Neural cell (in vitro differentiated cells): ENCODE results near the gene PTPRF.

ENCODE experiments used
- CTCF ChIP-seq: fragments of 450-650 bp; IDR thresholded peaks from 2 replicates; pipeline ENCODE4 v1.5.1; 2014; ENCODE audit warnings: antibody characterized with exemption, mild to moderate bottlenecking, moderate library complexity; ENCODE audit not compliant: poor library complexity, severe bottlenecking
- EP300 ChIP-seq: fragments of 450-650 bp; conservative IDR thresholded peaks from 2 replicates; pipeline ENCODE4 v1.6.1; 2014; ENCODE audit warnings: antibody characterized with exemption, mild to moderate bottlenecking, moderate library complexity; ENCODE audit not compliant: poor library complexity, severe bottlenecking
- MXI1 ChIP-seq: fragments of 450-650 bp; conservative IDR thresholded peaks from 2 replicates; pipeline ENCODE4 v1.6.1; 2014; ENCODE audit warnings: antibody characterized with exemption, mild to moderate bottlenecking; ENCODE audit not compliant: poor library complexity, severe bottlenecking
- POLR2AphosphoS5 ChIP-seq: IDR thresholded peaks from 2 replicates; pipeline ENCODE4 v1.6.1; 2012
- REST ChIP-seq: IDR thresholded peaks from 2 replicates; pipeline ENCODE4 v1.6.1; 2012; ENCODE audit warnings: borderline replicate concordance
- SMC3 ChIP-seq: fragments of 450-650 bp; conservative IDR thresholded peaks from 2 replicates; pipeline ENCODE4 v1.6.1; 2014; ENCODE audit warnings: antibody characterized with exemption, mild to moderate bottlenecking, moderate library complexity; ENCODE audit not compliant: poor library complexity
- TAF1 ChIP-seq: IDR thresholded peaks from 2 replicates; pipeline ENCODE4 v1.6.1; 2012; ENCODE audit warnings: low read depth

GRCh38 chr1:43620956-43621355, 90.3 kb downstream of the PTPRF start:
- TF ChIP-seq SMC3 (no peak), CTCF (no peak), POLR2AphosphoS5 (no peak), TAF1 (no peak), EP300 (no peak), REST (no peak), MXI1 (no peak)
